Neutrophil (primary cell): ENCODE measurements around the gene CENPW.

Experiments
- H3K27ac ChIP-seq: fragments of 200-600 bp; sonication (generic); 2 replicates; pipeline ENCODE4 v1.5.1; 2016; ENCODE audit warnings: mild to moderate bottlenecking, moderate library complexity
- H3K27me3 ChIP-seq: fragments of 200-600 bp; sonication (generic); 2 replicates; pipeline ENCODE4 v1.6.0; 2016; ENCODE audit warnings: mild to moderate bottlenecking
- H3K36me3 ChIP-seq: fragments of 200-600 bp; sonication (generic); 2 replicates; pipeline ENCODE4 v1.5.1; 2017
- H3K4me1 ChIP-seq, 2 experiments: fragments of 200-600 bp in 1 of 2; sonication (generic) in 1 of 2; 1 replicate in 1 of 2; 2 replicates in 1 of 2; pipeline versions ENCODE4 v1.5.1 to v1.6.1; 2013 to 2016; ENCODE audit warnings: low read depth in 1 of 2, low read length in 1 of 2, mild to moderate bottlenecking in 1 of 2, moderate library complexity in 1 of 2; ENCODE audit not compliant: control insufficient read depth in 1 of 2, insufficient read depth in 1 of 2
- H3K4me3 ChIP-seq, 2 experiments: fragments of 200-600 bp in 1 of 2; sonication (generic) in 1 of 2; 1 replicate in 1 of 2; 2 replicates in 1 of 2; pipeline ENCODE4 v1.5.1; 2013 to 2016; ENCODE audit warnings: low read depth in 1 of 2, low read length in 1 of 2, mild to moderate bottlenecking in 1 of 2, moderate library complexity in 1 of 2
- H3K9me3 ChIP-seq: fragments of 200-600 bp; sonication (generic); 2 replicates; pipeline ENCODE4 v1.5.1; 2016
- TF ChIP-seq, protein P1 (sequence below): fragments of 200-600 bp; sonication (generic); IDR thresholded peaks from 2 replicates; pipeline ENCODE4 v1.5.1; 2016; ENCODE audit warnings: antibody characterized with exemption

The CENPW gene

DNA sequence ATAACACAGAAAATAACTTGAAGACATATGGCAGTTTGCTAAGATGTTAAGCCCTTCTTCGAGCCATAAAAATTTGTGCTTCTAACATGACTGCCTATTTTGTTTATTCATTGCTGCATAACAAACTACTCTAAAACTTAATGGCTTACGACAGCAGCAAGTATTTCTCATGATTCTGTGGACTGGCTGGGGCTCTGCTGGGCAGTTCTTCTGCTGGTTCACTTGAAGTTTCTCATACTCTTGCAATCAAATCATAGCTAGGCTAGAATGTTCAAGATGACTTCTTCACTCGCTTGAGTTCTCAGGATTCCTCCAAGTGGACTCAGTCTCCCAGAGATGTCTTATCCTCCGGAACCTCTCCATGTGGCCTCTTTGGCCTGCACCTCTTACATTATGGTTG is 33.4 kb downstream of the CENPW start:
- TF ChIP-seq, protein P1, sequence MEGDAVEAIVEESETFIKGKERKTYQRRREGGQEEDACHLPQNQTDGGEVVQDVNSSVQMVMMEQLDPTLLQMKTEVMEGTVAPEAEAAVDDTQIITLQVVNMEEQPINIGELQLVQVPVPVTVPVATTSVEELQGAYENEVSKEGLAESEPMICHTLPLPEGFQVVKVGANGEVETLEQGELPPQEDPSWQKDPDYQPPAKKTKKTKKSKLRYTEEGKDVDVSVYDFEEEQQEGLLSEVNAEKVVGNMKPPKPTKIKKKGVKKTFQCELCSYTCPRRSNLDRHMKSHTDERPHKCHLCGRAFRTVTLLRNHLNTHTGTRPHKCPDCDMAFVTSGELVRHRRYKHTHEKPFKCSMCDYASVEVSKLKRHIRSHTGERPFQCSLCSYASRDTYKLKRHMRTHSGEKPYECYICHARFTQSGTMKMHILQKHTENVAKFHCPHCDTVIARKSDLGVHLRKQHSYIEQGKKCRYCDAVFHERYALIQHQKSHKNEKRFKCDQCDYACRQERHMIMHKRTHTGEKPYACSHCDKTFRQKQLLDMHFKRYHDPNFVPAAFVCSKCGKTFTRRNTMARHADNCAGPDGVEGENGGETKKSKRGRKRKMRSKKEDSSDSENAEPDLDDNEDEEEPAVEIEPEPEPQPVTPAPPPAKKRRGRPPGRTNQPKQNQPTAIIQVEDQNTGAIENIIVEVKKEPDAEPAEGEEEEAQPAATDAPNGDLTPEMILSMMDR = no peak
- Histone ChIP-seq H3K27ac (no peak overlapping the region), H3K27me3 (no peaks in the 10 kb centered on the region)

DNA sequence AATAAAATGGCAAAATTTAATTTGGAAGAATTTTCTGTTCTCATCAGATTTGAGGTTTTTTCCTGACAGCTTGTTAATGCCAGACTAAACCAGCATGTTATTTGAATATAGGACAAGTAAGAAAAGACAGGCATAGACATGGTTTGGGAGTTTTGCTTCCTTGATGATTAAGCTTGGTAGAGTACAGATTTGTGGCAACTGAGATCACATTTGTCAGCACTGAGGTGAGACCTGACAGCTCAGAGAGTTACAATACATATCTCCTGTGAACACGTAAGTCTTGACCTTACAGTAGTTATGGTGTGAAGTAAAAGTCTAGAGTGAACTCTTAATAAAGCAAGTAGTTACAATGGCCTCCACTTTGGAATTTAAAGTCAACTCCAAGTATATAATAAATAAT is 34.5 kb downstream of the CENPW start:
- Histone ChIP-seq H3K4me3 (no peak overlapping the region), H3K36me3 (no peaks in the 10 kb centered on the region), H3K9me3 (no peaks in the 10 kb centered on the region), H3K27me3 (no peaks in the 10 kb centered on the region), H3K4me1 (no peaks in the 10 kb centered on the region), H3K27ac (no peak overlapping the region)
- TF ChIP-seq, protein P1 = no peak

More for the DNA sequence above, 33.4 kb downstream of the CENPW start:
- Histone ChIP-seq H3K4me1 (no peaks in the 10 kb centered on the region), H3K4me3 (no peak overlapping the region), H3K36me3 (no peaks in the 10 kb centered on the region), H3K9me3 (no peaks in the 10 kb centered on the region)

DNA sequence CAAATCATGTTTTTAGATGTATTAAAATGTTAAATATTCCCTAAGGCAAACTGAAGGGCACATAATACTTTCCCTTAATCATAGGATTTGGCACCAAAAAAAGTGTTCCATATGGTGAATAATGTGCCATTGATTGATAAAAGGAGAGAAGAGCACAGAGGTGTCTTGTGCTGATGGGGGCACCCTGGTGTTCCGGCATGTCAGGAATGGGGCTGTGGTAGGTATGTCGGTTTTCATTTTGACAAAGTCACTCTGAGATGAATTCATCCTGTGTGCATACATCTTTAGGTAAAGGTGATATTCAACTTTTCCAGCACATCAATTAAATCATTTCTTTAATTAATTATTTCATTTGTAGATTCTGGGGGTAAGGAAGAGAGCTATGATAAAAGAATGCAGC is 36.8 kb downstream of the CENPW start:
- Histone ChIP-seq H3K36me3 (no peaks in the 10 kb centered on the region), H3K27me3 (no peaks in the 10 kb centered on the region), H3K4me3 (no peak overlapping the region), H3K9me3 (no peaks in the 10 kb centered on the region), H3K4me1 (no peaks in the 10 kb centered on the region), H3K27ac (no peak overlapping the region)
- TF ChIP-seq, protein P1 = no peak

DNA sequence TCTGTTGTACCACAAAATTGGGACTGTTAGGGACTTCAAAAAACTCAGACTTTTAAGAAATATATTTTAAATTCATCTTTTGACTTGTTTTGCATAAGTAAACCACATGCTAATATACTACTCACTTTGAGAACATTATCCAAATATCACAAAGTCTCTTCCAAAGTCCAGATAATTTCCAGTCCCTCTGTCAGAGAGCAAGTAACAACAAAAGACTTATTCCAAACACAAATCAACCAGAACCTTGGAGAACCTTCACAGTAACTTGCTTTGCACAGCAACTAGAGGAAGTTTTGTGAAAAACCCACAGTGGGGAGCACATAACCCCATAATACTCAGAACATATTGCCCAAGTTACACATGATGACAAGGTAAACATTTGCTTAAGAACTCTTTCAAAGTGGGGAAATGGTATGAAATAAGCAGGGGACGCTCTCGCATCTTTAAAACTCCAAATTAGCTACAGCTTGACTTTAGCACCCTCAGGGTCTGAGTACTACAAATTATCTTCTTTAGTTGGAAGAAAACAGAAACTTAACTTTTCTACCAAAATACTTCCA is 37.8 kb downstream of the CENPW start:
- H3K9me3 ChIP-seq = no peaks in the 10 kb centered on the region
- no peak overlapping the region for H3K27ac ChIP-seq
- H3K4me3 ChIP-seq = no peak overlapping the region
- H3K4me1 ChIP-seq = no peaks in the 10 kb centered on the region
- TF ChIP-seq, protein P1 = no peak
- H3K36me3 ChIP-seq = no peaks in the 10 kb centered on the region
- H3K27me3 ChIP-seq = no peaks in the 10 kb centered on the region

DNA sequence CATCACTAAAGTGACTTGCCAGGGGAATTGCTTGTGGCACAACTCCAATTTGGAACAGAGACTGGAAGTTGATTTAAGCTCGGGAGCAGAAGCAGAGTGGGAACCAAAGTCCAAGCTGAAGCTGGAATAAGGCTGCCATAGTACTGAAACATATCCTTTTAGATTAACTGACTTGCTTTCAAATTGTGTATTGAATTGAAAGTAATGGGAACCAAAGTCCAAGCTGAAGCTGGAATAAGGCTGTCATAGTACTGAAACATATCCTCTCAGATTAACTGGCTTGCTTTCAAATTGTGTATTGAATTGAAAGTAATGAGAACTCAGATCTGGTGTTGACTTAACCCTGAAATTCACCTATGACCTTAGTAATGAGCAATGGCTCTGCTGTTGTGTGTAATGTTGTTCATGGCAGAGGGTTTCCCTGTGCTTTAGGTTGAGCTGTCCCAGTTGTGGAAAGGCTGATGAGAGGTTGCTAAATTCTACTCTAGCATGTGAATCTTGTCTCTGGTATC is 40.2 kb downstream of the CENPW start:
- TF ChIP-seq, protein P1 = no peak

More for the DNA sequence above, 40.2 kb downstream of the CENPW start:
- Histone ChIP-seq H3K27ac (no peak overlapping the region), H3K4me1 (no peaks in the 10 kb centered on the region), H3K4me3 (no peak overlapping the region), H3K27me3 (no peaks in the 10 kb centered on the region), H3K36me3 (no peaks in the 10 kb centered on the region), H3K9me3 (no peaks in the 10 kb centered on the region)
